HCT116 (cell line): ENCODE results near the gene CCM2L. TPM values are rescaled to one million over a fixed set of nuclear protein-coding genes. Genes with fewer than 3 reads are reported as not detected.

Experiments used
- ATAC-seq: fragments of 200-7000 bp; cut with Tn5 transposase; 2 replicates; pipeline ENCODE4 v1.9.1; 2020; ENCODE audit warnings: mild to moderate bottlenecking, moderate library complexity
- BruUV-seq: library from RNA; stranded (reverse); fragments of 400-500 nt; replicated peaks from 2 replicates; lab custom pipeline; 2021; lab: Mats Ljungman, UMichigan
- CTCF ChIA-PET: fragments of 300-600 bp; sonication (Branson Sonifier 250); formaldehyde crosslinking; loops from one replicate; lab custom pipeline; 2021; ENCODE audit warnings: antibody characterized with exemption; lab: Charles Lee
- POLR2A ChIA-PET: fragments of 300-600, 350-600 bp; sonication (Branson Sonifier 250); formaldehyde crosslinking; loops from one replicate; lab custom pipeline; 2021; ENCODE audit warnings: antibody characterized with exemption; lab: Charles Lee
- RAD21 ChIA-PET, 2 experiments: fragments of 300-600 bp; sonication (Branson Sonifier 250); formaldehyde crosslinking; loops; one replicate each; lab custom pipeline; 2023; ENCODE audit warnings: low total read pairs in 2 of 2; ENCODE audit not compliant: uncharacterized antibody in 2 of 2, unreplicated experiment in 2 of 2, low non-redundant PET in 1 of 2; lab: Charles Lee
- DNase-seq: peaks from one replicate; pipeline ENCODE4 v3.0.0-alpha.2; 2010; ENCODE audit warnings: low read depth, low spot score
- H2AFZ ChIP-seq: fragments of 200-600 bp; shearing (Covaris generic), sonication (generic); 2 replicates; pipeline ENCODE4 v1.6.1; 2017; ENCODE audit warnings: low read depth, mixed run types, mixed read lengths, antibody characterized with exemption, low read length; ENCODE audit not compliant: poor library complexity, severe bottlenecking
- H3K27ac ChIP-seq: 2 replicates; pipeline ENCODE4 v1.5.1; 2012; ENCODE audit warnings: low read depth, low read length
- H3K27me3 ChIP-seq: fragments of 200-600 bp; sonication (generic); 2 replicates; pipeline ENCODE4 v1.6.1; 2016; ENCODE audit warnings: mixed run types, low read length, mixed read lengths; ENCODE audit not compliant: insufficient read depth
- H3K36me3 ChIP-seq, 2 experiments: fragments of 200-500 bp in 1 of 2; fragments of 200-600 bp in 1 of 2; sonication (Bioruptor generic) in 1 of 2; sonication (generic) in 1 of 2; 2 replicates each; pipeline versions ENCODE4 v1.5.1 to v1.6.1; 2014 to 2016; ENCODE audit warnings: low read length in 2 of 2, inconsistent platforms in 1 of 2, mixed read lengths in 1 of 2, mixed run types in 1 of 2; ENCODE audit not compliant: insufficient read depth in 2 of 2, control insufficient read depth in 1 of 2
- H3K4me1 ChIP-seq, 2 experiments: fragments of 200-600 bp in 1 of 2; sonication (generic) in 1 of 2; 2 replicates each; pipeline versions ENCODE4 v1.5.1 to v1.6.1; 2012 to 2017; ENCODE audit warnings: low read length in 2 of 2, inconsistent platforms in 1 of 2, mild to moderate bottlenecking in 1 of 2, mixed read lengths in 1 of 2, mixed run types in 1 of 2, moderate library complexity in 1 of 2; ENCODE audit not compliant: insufficient read depth in 2 of 2, control insufficient read depth in 1 of 2
- H3K4me2 ChIP-seq: fragments of 200-600 bp; sonication (generic); 2 replicates; pipeline ENCODE4 v1.6.1; 2017; ENCODE audit warnings: mixed run types, low read length, mixed read lengths
- H3K4me3 ChIP-seq, 2 experiments: fragments of 200-600 bp in 1 of 2; sonication (generic) in 1 of 2; replicated peaks in 1 of 2; 2 replicates each; pipeline ENCODE4 v1.5.1; 2011 to 2016; ENCODE audit warnings: low read length in 2 of 2, control low read depth in 1 of 2, low read depth in 1 of 2, mild to moderate bottlenecking in 1 of 2, mixed read lengths in 1 of 2, mixed run types in 1 of 2
- H3K79me2 ChIP-seq: fragments of 200-600 bp; sonication (generic); 2 replicates; pipeline ENCODE4 v1.6.1; 2017; ENCODE audit warnings: mild to moderate bottlenecking, mixed run types, low read length, moderate library complexity, mixed read lengths; ENCODE audit not compliant: insufficient read depth
- H3K9ac ChIP-seq: fragments of 200-600 bp; sonication (generic); 2 replicates; pipeline ENCODE4 v1.6.1; 2016; ENCODE audit warnings: low read length, mixed read lengths
- H3K9me2 ChIP-seq: fragments of 200-600 bp; sonication (generic), shearing (Covaris generic); 2 replicates; pipeline ENCODE4 v1.6.1; 2017; ENCODE audit warnings: mixed run types, mild to moderate bottlenecking, moderate library complexity; ENCODE audit not compliant: insufficient read depth
- H3K9me3 ChIP-seq, 2 experiments: fragments of 200-500 bp in 1 of 2; fragments of 200-600 bp in 1 of 2; sonication (Bioruptor generic) in 1 of 2; sonication (generic) in 1 of 2; 2 replicates each; pipeline ENCODE4 v1.6.1; 2014 to 2017; ENCODE audit warnings: low read length in 2 of 2, mixed read lengths in 2 of 2, inconsistent platforms in 1 of 2, low read depth in 1 of 2, mild to moderate bottlenecking in 1 of 2, mixed run types in 1 of 2, moderate library complexity in 1 of 2; ENCODE audit not compliant: control insufficient read depth in 1 of 2, insufficient read depth in 1 of 2
- H4K20me1 ChIP-seq: fragments of 200-600 bp; sonication (generic), shearing (Covaris generic); 2 replicates; pipeline ENCODE4 v1.6.1; 2017; ENCODE audit warnings: mixed run types, mild to moderate bottlenecking, moderate library complexity; ENCODE audit not compliant: insufficient read depth
- CBX3 ChIP-seq: IDR thresholded peaks from 2 replicates; pipeline ENCODE4 v1.6.1; 2012; ENCODE audit warnings: low read depth
- ELF1 ChIP-seq: IDR thresholded peaks from 2 replicates; pipeline ENCODE4 v1.6.1; 2012; ENCODE audit warnings: low read depth, borderline replicate concordance
- JUND ChIP-seq: IDR thresholded peaks from 2 replicates; pipeline ENCODE4 v1.6.1; 2012
- POLR2AphosphoS5 ChIP-seq: IDR thresholded peaks from 2 replicates; pipeline ENCODE4 v1.6.1; 2011; ENCODE audit warnings: mild to moderate bottlenecking, low read depth, low read length, moderate library complexity
- SP1 ChIP-seq: IDR thresholded peaks from 2 replicates; pipeline ENCODE4 v1.6.1; 2012; ENCODE audit warnings: low read depth
- SRF ChIP-seq: IDR thresholded peaks from 2 replicates; pipeline ENCODE4 v1.6.1; 2012; ENCODE audit warnings: low read depth
- intact Hi-C: fragments of 100-400 bp; cut with micrococcal nuclease; formaldehyde crosslinking; loops from 2 replicates; pipeline ENCODE4 v1.10.0; 2022
- total RNA-seq: library from RNA; stranded (reverse); gene quantifications from one replicate; pipeline ENCODE4 v1.2.1, GENCODE V29; 2021; ENCODE audit not compliant: unreplicated experiment
- TF ChIP-seq, protein P1 (sequence below): IDR thresholded peaks from 2 replicates; pipeline ENCODE4 v1.6.1; 2012; ENCODE audit warnings: low read depth
- TF ChIP-seq, protein P2 (sequence below), 3 experiments: fragments of 200-600 bp in 1 of 3; sonication (generic) in 1 of 3; IDR thresholded peaks in 2 of 3; conservative IDR thresholded peaks in 1 of 3; 2 replicates each; pipeline ENCODE4 v1.5.1; 2012 to 2017; ENCODE audit warnings: low read depth in 2 of 3, low read length in 2 of 3, antibody characterized with exemption in 1 of 3, borderline replicate concordance in 1 of 3, control low read depth in 1 of 3, mild to moderate bottlenecking in 1 of 3, mixed read lengths in 1 of 3, mixed run types in 1 of 3, moderate library complexity in 1 of 3; ENCODE audit not compliant: insufficient read depth in 1 of 3

CCM2L gene
- total RNA-seq, 1 experiment from 2014 or later, result 1.4 TPM

DNA sequence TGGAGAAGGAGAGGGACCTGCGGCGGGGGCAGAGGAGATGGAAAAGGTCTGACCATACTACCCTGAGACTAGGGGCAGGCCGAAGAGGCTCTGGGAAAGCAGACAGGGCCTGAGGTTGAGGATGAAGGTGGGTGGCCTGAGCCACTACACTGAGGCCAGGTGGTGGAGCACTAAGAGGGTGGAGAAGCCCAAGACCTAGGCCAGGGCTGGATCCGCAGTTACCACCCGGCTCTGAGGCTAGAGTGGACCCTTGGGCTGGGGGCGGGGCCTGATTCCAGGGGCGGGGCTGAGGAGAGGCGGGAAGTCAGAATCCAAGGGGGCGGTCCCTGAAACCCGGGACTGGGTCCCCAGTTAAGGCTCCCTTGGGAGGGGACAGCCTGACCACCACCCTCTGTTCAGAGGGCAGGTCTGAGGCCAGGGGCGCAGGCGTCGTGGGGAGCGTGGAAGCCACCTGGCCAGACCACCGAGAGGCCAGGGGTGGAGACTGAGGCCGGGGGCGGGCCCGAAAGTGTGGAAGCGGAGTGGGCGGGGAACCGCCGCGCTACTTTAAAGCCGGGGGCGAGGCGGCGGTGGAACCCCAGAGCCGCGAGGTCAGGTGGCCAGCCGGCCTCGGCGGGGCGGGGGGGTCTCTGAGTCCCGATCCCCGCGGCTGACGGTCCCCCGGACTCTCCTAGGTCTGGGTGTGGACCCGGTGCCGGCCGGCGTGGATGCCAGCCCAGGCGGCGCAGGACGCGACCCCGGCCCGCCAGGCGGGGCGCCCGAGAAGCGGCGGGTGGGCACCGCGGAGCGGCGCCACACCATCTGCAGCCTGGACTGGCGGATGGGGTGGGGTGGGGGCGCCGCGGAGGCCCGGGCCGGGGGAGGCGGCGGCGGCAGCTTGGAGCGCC, 8.3 kb downstream of the CCM2L start (continued):
- no peak for TF ChIP-seq ELF1
- TF ChIP-seq JUND, result no peak
- peak; percentile 58; the same call in 1 of the 2 replicates for TF ChIP-seq POLR2AphosphoS5

DNA sequence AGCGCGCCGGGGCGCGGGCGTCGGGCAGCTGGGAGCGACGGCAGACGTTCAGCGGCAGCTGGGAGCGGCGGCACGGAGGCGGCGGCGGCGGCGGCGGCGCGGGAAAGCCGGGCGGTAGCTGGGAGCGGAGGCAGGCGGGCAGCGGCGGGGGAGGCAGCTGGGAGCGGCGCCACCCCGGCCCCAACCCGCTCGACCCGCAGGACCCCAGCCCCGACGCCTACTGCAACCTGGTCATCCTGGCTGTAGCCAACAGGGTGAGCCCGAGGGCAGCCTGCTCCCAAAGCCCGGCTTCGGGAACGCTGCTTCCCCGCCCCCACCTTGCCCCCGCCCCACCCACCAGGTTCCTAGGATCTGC, 8.9 kb downstream of the CCM2L start:
- POLR2A ChIA-PET, result no interaction called here
- H3K4me1 ChIP-seq, result peaks cover 9 to 24% of the 10 kb centered on the region in 2 experiments
- no TSS peak for BruUV-seq
- no peak overlapping the region for H2AFZ ChIP-seq
- intact Hi-C loops, result loop anchor here (5.0 kb wide), 1 partner anchor 463 kb away; no protein-coding TSS in a partner anchor
- no peaks in the 10 kb centered on the region for H3K36me3 ChIP-seq
- TF ChIP-seq, protein P1, sequence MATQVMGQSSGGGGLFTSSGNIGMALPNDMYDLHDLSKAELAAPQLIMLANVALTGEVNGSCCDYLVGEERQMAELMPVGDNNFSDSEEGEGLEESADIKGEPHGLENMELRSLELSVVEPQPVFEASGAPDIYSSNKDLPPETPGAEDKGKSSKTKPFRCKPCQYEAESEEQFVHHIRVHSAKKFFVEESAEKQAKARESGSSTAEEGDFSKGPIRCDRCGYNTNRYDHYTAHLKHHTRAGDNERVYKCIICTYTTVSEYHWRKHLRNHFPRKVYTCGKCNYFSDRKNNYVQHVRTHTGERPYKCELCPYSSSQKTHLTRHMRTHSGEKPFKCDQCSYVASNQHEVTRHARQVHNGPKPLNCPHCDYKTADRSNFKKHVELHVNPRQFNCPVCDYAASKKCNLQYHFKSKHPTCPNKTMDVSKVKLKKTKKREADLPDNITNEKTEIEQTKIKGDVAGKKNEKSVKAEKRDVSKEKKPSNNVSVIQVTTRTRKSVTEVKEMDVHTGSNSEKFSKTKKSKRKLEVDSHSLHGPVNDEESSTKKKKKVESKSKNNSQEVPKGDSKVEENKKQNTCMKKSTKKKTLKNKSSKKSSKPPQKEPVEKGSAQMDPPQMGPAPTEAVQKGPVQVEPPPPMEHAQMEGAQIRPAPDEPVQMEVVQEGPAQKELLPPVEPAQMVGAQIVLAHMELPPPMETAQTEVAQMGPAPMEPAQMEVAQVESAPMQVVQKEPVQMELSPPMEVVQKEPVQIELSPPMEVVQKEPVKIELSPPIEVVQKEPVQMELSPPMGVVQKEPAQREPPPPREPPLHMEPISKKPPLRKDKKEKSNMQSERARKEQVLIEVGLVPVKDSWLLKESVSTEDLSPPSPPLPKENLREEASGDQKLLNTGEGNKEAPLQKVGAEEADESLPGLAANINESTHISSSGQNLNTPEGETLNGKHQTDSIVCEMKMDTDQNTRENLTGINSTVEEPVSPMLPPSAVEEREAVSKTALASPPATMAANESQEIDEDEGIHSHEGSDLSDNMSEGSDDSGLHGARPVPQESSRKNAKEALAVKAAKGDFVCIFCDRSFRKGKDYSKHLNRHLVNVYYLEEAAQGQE, result no peak
- TF ChIP-seq SP1 (no peak), SRF (no peak), CBX3 (no peak)
- TF ChIP-seq, protein P2, sequence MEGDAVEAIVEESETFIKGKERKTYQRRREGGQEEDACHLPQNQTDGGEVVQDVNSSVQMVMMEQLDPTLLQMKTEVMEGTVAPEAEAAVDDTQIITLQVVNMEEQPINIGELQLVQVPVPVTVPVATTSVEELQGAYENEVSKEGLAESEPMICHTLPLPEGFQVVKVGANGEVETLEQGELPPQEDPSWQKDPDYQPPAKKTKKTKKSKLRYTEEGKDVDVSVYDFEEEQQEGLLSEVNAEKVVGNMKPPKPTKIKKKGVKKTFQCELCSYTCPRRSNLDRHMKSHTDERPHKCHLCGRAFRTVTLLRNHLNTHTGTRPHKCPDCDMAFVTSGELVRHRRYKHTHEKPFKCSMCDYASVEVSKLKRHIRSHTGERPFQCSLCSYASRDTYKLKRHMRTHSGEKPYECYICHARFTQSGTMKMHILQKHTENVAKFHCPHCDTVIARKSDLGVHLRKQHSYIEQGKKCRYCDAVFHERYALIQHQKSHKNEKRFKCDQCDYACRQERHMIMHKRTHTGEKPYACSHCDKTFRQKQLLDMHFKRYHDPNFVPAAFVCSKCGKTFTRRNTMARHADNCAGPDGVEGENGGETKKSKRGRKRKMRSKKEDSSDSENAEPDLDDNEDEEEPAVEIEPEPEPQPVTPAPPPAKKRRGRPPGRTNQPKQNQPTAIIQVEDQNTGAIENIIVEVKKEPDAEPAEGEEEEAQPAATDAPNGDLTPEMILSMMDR (IDR thresholded peaks at IDR 0.05 in 2 of 3, conservative IDR thresholded peaks at IDR 0.05 in 1 of 3; ENCODE audit: borderline replicate concordance in 1 of 3, insufficient read depth in 1 of 3, low read depth in 2 of 3, low read length in 2 of 3), result peak in 1 of 3 experiments; percentile 32; a peak in 2 of 6 replicates
- H3K79me2 ChIP-seq, result no peaks in the 10 kb centered on the region
- CTCF ChIA-PET, result interaction anchor here (1.9 kb wide), 1 partner anchor 13 kb away, joined by 7 read pairs; no protein-coding TSS in a partner anchor
- no peak overlapping the region; the same call in 1 of the 2 replicates for H3K9ac ChIP-seq
- H3K4me2 ChIP-seq, result peak overlapping the region; percentile 89
- no peaks in the 10 kb centered on the region for H4K20me1 ChIP-seq
- no peak overlapping the region for H3K27ac ChIP-seq
- ATAC-seq, result peak; percentile 50
- peaks cover 10% of the 10 kb centered on the region for H3K27me3 ChIP-seq
- H3K9me2 ChIP-seq, result no peaks in the 10 kb centered on the region
- DNase-seq, result no peak
- H3K9me3 ChIP-seq, result no peaks in the 10 kb centered on the region
- RAD21 ChIA-PET, result no interaction called here
- H3K4me3 ChIP-seq, result peak overlapping the region; percentile 29 to 58
